Islet precursor cell (in vitro differentiated cells): ENCODE results near the gene PHF11.
A peak's percentile ranks its signal among the peaks of the same experiment; 100 is the strongest.
"Not testable (repeated sequence)": the region's sequence is repeated elsewhere in the genome, so short reads cannot be mapped to it uniquely, and the experiment has no call there.

Experiments used
- DNase-seq: peaks from one replicate; pipeline ENCODE4 v3.0.0-alpha.2; 2018

PHF11 gene

GRCh38 chr13:49495783-49496762, at the start of gene PHF11:
TSS of gene PHF11 (plus strand) at chr13:49495953. CDS start at chr13:49496002, 49 bp downstream.
- DNase-seq = peak; percentile 90

- no peak for DNase-seq
These were observed 49.3 kb upstream of the PHF11 start for GRCh38 chr13:49446473-49446872.

DNA sequence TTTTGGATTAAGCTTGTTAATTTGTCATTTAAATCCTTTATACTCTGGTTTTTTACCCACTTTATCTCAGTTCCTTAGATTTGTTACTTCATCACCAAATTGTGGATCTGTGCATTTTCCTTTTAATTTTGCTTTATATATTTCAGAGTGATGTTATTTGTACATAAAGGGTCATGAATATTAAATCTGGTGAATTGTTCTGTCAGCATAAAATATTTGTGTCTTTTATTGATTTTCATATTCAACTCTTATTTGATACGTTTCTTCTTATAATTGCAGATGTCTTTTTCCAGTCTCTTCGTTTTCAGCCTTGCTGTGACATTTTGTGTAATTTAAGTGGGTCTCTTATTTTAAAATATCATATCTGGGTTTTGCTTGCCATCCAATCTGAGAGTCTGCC, 47.0 kb upstream of the PHF11 start:
- DNase-seq = no peak

DNA sequence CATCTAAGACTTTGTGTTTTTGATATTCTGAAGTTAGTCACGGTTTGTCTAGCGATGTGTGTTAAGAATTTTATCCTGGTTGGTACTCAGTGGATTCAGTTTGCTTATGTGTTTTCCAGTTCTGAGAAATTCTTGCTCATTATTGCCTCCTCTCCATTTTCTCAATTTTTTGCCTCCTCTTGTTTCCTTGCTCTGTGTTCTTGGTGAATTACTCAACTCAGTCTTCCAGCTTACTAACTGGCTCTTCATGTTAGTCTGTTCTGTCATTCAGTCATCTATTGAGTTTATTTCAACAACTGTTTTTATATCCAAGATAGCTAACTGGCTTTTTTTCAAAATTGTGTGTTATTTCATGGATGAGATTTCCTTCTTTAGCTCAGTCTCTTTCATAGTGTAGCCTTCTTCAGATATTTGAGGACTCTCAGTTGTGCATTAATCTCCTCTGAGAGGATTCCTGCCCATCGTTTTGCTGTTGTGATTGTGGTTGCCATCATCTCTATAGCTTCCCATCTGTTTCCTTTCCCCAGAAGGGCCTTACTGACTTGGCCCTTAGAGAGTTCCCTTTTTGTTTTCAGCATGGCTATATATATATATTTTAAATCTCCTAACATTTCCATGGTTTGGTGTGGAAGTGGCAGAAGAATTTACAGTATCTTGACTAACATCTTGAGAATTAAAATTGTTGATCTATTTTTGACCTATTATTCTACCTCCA, 45.5 kb upstream of the PHF11 start:
- DNase-seq = no peak

DNA sequence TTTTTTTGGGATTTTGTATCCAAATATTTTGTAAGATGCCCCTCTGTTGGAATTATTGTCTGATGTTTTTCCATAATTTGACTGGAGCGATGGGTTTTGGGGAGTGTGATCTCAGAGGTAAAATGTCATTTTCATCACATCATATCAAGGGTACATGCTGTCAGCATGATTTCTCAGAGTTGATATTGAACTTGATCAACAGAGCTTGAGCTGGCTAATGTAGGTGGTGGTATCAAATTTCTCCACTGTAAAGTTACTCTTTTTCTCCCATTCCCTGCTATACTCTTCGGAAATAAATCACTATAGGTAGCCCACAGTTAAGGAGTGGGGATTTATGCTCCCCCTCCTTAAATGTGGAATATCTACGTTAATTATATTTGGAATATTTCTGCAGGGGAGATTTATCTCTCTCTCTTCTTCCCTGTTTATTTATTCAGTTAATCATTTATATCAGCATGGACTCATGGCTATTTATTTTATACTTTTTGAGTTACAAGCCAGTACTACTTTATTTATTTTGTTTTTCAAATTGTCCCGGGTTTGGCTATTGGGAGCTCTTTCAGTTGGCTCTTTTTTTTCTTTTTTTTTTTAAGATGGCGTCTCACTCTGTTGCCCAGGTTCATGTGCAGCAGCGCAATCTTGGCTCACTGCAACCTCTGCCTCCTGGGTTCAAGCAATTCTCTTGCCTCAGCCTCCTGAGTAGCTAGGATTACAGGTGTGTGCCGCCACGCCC, 42.9 kb upstream of the PHF11 start:
- no peak for DNase-seq

GRCh38 chr13:49453465-49453864, 42.3 kb upstream of the PHF11 start:
- no peak for DNase-seq

DNA sequence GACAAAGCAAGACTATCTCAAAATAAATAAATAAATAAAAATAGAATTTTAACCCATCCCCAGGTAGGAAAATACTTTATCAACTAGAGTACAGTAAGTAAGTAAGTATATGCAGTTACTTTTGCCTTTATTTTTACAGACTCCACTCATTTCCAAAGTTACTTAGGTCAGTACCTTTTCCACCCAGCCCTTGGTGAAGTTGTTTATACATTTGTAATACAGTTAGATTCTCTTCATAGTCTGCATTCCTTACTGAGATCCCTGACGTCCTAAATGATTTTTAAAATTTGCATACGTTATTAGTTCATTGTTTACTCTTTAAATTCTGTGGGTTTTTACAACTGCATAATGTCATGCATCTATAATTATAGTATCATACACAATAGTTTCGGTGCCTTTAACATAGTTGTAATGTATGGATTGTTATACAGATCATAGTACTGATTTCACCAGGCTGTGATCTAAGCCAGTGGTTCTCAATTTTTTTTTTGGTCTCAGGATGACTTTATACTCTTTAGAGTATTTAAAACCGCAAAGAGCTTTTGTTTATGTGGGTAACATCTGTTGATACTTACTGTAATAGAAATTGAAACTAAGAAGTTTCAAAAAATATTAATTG, 41.3 kb upstream of the PHF11 start:
- DNase-seq = no peak

GRCh38 chr13:49455007-49455398, 40.8 kb upstream of the PHF11 start:
- no peak for DNase-seq

DNA sequence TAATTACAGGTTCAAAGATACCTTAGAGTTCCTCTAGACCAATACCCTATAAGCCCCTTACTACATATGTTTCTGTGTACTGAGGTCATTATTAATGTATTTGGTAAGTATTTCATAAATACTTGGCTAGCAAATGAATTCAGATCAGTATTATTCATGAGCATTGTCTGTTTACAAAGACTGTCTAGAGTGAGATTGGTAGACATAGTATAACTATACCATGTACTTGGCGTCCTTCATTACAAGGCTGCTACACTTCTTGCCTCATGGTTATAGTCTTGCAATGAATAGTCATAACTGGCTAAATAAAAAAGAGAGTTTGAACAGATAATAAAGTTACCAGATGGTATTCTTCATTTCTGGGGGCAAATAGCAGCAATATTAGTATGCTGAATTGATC, 39.6 kb upstream of the PHF11 start:
- no peak for DNase-seq

GRCh38 chr13:49457221-49457620, 38.5 kb upstream of the PHF11 start:
- DNase-seq = no peak

GRCh38 chr13:49459580-49459979, 36.2 kb upstream of the PHF11 start:
- no peak for DNase-seq

DNA sequence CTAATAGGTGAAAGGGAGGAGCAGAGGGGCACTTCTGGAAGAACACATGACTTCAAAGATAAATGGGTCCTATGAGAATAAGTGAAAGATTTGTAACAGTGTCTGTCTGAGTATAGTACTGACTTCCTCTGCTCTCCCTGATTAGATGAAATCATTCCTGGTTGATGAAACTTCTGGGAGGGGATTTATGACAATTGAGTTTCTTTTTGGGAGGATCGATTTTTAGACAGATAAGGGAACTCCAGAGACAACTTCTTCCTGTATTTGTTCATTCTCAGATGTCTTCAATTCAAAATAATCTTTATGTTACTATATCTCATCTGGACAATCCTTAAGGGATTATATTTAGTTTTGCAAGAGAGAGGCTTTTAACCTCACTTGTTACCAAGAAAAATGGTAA, 31.7 kb upstream of the PHF11 start:
- no peak for DNase-seq

GRCh38 chr13:49464621-49465325, 31.0 kb upstream of the PHF11 start:
- no peak for DNase-seq

DNA sequence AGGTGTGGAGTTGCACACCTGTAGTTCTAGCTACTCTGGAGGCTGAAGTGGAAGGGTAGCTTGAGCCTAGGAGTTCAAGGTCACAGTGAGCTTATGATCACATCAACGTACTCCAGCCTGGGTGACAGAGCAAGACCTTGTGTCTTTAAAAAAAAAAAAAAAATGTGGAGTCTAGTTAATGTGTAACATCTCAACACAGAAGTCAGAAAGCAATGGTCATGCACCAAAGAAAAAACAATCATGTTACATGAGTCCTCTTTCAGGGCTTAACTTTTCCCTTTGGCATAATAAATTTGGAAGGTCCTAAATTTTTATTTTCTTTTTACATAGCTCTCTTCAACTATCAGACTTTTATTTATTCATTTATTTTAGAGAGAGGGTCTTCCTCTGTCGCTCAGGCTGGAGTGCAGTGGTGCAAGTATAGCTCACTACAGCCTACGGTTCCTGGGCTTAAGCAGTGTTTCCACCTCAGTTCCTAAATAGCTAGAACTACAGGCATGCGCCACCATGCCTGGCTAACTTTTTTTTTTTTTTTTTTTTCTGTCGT, 29.4 kb upstream of the PHF11 start:
- no peak for DNase-seq

DNA sequence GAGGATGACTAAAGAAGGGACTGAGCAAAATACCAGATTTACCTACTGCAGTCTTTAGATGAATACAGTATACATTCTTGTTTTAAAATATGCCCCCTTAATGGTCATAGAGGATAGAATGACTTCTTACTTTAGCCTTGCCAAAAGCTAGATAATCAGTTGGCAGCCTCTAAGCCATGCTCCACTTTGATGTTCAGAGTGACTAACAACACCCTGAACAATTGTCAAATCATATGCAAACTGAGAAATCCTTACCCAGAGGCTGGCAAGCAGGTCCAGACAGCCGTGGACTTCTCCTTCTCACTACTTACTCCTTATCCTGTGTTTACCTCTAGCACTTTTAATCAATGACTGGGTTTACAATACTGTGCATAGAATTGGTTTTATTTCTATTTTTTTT, 23.6 kb upstream of the PHF11 start:
- DNase-seq = no peak

DNA sequence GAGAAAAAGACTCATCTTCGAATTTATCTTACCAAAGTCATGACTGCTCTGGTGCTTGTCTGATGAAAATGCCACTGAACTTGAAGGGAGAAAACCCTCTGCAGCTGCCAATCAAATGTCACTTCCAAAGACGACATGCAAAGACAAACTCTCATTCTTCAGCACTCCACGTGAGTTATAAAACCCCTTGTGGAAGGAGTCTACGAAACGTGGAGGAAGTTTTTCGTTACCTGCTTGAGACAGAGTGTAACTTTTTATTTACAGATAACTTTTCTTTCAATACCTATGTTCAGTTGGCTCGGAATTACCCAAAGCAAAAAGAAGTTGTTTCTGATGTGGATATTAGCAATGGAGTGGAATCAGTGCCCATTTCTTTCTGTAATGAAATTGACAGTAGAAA, 19.2 kb upstream of the PHF11 start:
- no peak for DNase-seq

DNA sequence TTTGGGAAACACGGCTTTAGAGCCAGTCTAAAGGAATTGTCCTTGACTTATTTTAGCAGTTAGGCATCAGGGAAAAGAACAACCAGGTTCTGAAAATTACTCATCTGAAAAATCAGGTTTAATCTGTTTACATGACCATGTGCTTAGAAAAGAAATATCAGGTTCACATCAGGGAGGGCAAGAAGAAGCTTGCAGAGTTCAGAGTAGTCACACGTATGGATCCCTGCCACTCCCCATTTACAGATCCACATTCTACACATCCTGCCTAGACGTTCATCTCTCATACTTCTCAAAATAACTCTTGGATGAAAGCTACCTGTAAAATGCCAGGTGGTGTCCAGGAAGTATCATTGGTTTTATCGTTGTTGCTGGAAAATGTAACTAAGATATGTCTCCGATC, 14.0 kb upstream of the PHF11 start:
- DNase-seq = no peak

GRCh38 chr13:49488563-49488962, 7.2 kb upstream of the PHF11 start:
- DNase-seq = no peak

- DNase-seq = no peak
These were observed 1.1 kb upstream of the PHF11 start for GRCh38 chr13:49494645-49495044.

GRCh38 chr13:49496837-49497236, 1.1 kb downstream of the PHF11 start:
- not testable (repeated sequence) for DNase-seq

GRCh38 chr13:49497272-49497671, 1.5 kb downstream of the PHF11 start:
- DNase-seq = no peak

- no peak for DNase-seq
These were observed 2.5 kb downstream of the PHF11 start for GRCh38 chr13:49498206-49498605.
